Keratinocyte (primary cell): ENCODE results near the gene KRT3. TPM values are rescaled to one million over a fixed set of nuclear protein-coding genes. Genes with fewer than 3 reads are reported as not detected.

ENCODE experiments used
- DNase-seq: peaks from one replicate; pipeline ENCODE4 v3.0.0-alpha.2; 2011; ENCODE audit warnings: low read depth, missing footprints, low spot score
- FAIRE-seq: peaks from 2 replicates; lab custom pipeline; 2011; peaks lifted over from hg19 to GRCh38; lab: Jason Lieb, UNC
- H2AFZ ChIP-seq: 2 replicates; pipeline ENCODE4 v1.6.0; 2012; ENCODE audit warnings: low read length, control low read depth, inconsistent platforms; ENCODE audit not compliant: control insufficient read depth
- H3K27ac ChIP-seq: 2 replicates; pipeline ENCODE4 v1.5.1; 2011; ENCODE audit warnings: low read length; ENCODE audit not compliant: control insufficient read depth, insufficient read depth
- H3K27me3 ChIP-seq: 3 replicates; pipeline ENCODE4 v1.6.0; 2011; ENCODE audit warnings: low read length; ENCODE audit not compliant: control insufficient read depth, insufficient read depth; ENCODE audit errors: extremely low read depth
- H3K36me3 ChIP-seq, 2 experiments: 2 replicates in 1 of 2; 3 replicates in 1 of 2; pipeline ENCODE4 v1.5.1; 2011; ENCODE audit warnings: low read length in 2 of 2, mild to moderate bottlenecking in 1 of 2; ENCODE audit not compliant: control insufficient read depth in 2 of 2, insufficient read depth in 2 of 2; ENCODE audit errors: extremely low read depth in 1 of 2
- H3K4me1 ChIP-seq: 3 replicates; pipeline ENCODE4 v1.5.1; 2011; ENCODE audit warnings: low read length; ENCODE audit not compliant: control insufficient read depth, insufficient read depth; ENCODE audit errors: extremely low read depth
- H3K4me2 ChIP-seq: 3 replicates; pipeline ENCODE4 v1.6.0; 2011; ENCODE audit warnings: low read depth, low read length; ENCODE audit not compliant: control insufficient read depth, insufficient read depth; ENCODE audit errors: extremely low read depth
- H3K4me3 ChIP-seq, 3 experiments: fragments of 200-600 bp in 1 of 3; sonication (generic) in 1 of 3; 2 replicates in 2 of 3; 3 replicates in 1 of 3; pipeline ENCODE4 v1.5.1; 2011 to 2016; ENCODE audit warnings: low read length in 3 of 3, mild to moderate bottlenecking in 3 of 3, control low read depth in 2 of 3, inconsistent platforms in 1 of 3, low read depth in 1 of 3, mixed read lengths in 1 of 3, mixed run types in 1 of 3, moderate library complexity in 1 of 3; ENCODE audit not compliant: control insufficient read depth in 2 of 3, insufficient read depth in 2 of 3; ENCODE audit errors: extremely low read depth in 1 of 3
- H3K79me2 ChIP-seq: 2 replicates; pipeline ENCODE4 v1.6.0; 2012; ENCODE audit warnings: low read length; ENCODE audit not compliant: control insufficient read depth, insufficient read depth
- H3K9ac ChIP-seq: 3 replicates; pipeline ENCODE4 v1.6.0; 2011; ENCODE audit warnings: low read length; ENCODE audit not compliant: control insufficient read depth, insufficient read depth; ENCODE audit errors: extremely low read depth
- H3K9me1 ChIP-seq: 3 replicates; pipeline ENCODE4 v1.6.0; 2011; ENCODE audit warnings: low read length; ENCODE audit not compliant: control insufficient read depth, insufficient read depth; ENCODE audit errors: extremely low read depth
- H3K9me3 ChIP-seq: 2 replicates; pipeline ENCODE4 v1.5.1; 2012; ENCODE audit warnings: low read depth, low read length; ENCODE audit not compliant: control insufficient read depth
- H4K20me1 ChIP-seq: 3 replicates; pipeline ENCODE4 v1.6.0; 2011; ENCODE audit warnings: low read length; ENCODE audit not compliant: control insufficient read depth, insufficient read depth; ENCODE audit errors: extremely low read depth
- EZH2 ChIP-seq: IDR thresholded peaks from one replicate; pipeline ENCODE4 v1.6.1; 2012; ENCODE audit warnings: inconsistent platforms, mild to moderate bottlenecking, low read length, moderate library complexity
- dilution Hi-C: fragments of 300-500 bp; cut with MboI; formaldehyde crosslinking; loops from one replicate; pipeline ENCODE4 v1.7.0; 2020; ENCODE audit warnings: low sequenced_read_pairs; ENCODE audit not compliant: extremely low pct_ligation_motif_present
- polyA plus RNA-seq, 5 experiments: library from polyadenylated mRNA; depleted of rRNA in 3 of 5; stranded (reverse) in 3 of 5; stranded (forward) in 1 of 5; unstranded in 1 of 5; fragments of >200 nt; gene quantifications; 1 replicate in 1 of 5; 2 replicates in 3 of 5; 3 replicates in 1 of 5; pipeline versions ENCODE4 v1.2.1 to v1.2.3, GENCODE V29; 2011 to 2012; ENCODE audit warnings: missing spikeins in 2 of 5, low read depth in 1 of 5, low replicate concordance in 1 of 5
- TF ChIP-seq, protein P1 (sequence below), 3 experiments: IDR thresholded peaks in 1 of 3; conservative IDR thresholded peaks in 1 of 3; optimal IDR thresholded peaks in 1 of 3; 2 replicates in 2 of 3; 3 replicates in 1 of 3; pipeline versions ENCODE3 to v1.5.1; 2011; ENCODE audit warnings: low read length in 3 of 3, mild to moderate bottlenecking in 3 of 3, moderate library complexity in 2 of 3, control low read depth in 1 of 3, inconsistent platforms in 1 of 3; ENCODE audit not compliant: insufficient read depth in 2 of 3; ENCODE audit errors: extremely low read depth in 1 of 3

KRT3 gene
- polyA plus RNA-seq, 1 donor (not counting 4 experiments of a cell fraction or from before 2014, with no cell fraction given) = 0.29 TPM

- DNase-seq (no peak), FAIRE-seq (no peak)
- dilution Hi-C loops = no loop called here
- Histone ChIP-seq H2AFZ (no peak overlapping the region), H4K20me1 (no peaks in the 10 kb centered on the region), H3K9ac (no peak overlapping the region), H3K36me3 (no peaks in the 10 kb centered on the region), H3K79me2 (no peaks in the 10 kb centered on the region), H3K27ac (no peak overlapping the region), H3K4me2 (no peak overlapping the region), H3K4me1 (no peaks in the 10 kb centered on the region), H3K4me3 (no peak overlapping the region), H3K27me3 (peaks cover 68% of the 10 kb centered on the region), H3K9me3 (no peaks in the 10 kb centered on the region), H3K9me1 (no peaks in the 10 kb centered on the region)
- no peak for TF ChIP-seq EZH2
- TF ChIP-seq, protein P1, sequence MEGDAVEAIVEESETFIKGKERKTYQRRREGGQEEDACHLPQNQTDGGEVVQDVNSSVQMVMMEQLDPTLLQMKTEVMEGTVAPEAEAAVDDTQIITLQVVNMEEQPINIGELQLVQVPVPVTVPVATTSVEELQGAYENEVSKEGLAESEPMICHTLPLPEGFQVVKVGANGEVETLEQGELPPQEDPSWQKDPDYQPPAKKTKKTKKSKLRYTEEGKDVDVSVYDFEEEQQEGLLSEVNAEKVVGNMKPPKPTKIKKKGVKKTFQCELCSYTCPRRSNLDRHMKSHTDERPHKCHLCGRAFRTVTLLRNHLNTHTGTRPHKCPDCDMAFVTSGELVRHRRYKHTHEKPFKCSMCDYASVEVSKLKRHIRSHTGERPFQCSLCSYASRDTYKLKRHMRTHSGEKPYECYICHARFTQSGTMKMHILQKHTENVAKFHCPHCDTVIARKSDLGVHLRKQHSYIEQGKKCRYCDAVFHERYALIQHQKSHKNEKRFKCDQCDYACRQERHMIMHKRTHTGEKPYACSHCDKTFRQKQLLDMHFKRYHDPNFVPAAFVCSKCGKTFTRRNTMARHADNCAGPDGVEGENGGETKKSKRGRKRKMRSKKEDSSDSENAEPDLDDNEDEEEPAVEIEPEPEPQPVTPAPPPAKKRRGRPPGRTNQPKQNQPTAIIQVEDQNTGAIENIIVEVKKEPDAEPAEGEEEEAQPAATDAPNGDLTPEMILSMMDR (optimal IDR thresholded peaks at IDR 0.05 in 1 of 3, IDR thresholded peaks at IDR 0.05 in 1 of 3, conservative IDR thresholded peaks at IDR 0.05 in 1 of 3; ENCODE audit: extremely low read depth in 1 of 3, insufficient read depth in 2 of 3, low read length in 3 of 3) = no peak
Measured at GRCh38 chr12:52788192-52788875, 7.6 kb downstream of the KRT3 start.

DNA sequence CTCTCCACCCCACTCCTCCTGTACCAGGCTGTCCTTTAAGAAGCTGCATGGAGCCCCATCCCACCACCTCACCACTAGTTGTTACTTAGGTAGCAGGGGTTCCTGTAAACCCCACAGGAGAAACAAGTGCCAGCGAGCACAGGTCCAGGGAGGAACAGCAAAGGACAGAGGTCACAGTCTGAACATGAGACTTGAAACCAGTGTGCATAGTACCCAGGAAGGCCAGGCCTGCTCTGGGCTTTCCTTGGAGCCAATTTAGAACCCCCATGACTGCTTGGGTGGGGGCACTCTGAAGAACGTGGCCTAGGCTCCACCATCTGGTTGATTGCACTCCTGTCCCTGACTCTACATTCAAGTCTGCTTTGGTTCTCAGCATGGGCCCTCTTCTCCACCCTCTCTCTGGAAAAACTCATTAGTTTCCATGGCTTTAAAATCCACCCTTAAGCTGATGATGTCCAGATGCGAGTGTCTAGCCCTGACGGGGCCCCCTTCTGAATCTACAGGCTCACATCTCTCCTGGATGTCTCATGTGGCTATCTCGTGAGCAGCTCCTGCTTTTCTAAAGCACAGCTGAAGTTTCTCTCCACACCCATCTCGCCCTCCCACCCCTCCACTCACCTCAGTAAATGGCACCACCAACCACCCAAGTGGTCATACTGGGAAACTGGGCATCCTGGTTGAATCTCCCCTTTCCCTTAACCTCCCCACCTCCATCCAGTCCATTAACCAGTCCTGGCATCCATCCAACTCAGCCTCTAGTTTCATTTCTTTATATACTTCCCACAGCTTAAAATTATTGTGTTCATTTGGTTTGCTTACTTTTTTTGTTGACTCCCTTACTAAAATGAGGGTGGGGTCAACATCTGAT lies 8.4 kb downstream of the KRT3 start:
- no peak for FAIRE-seq
- peaks cover 67% of the 10 kb centered on the region for H3K27me3 ChIP-seq

More for the DNA sequence above, 8.4 kb downstream of the KRT3 start:
- Histone ChIP-seq H2AFZ (no peak overlapping the region), H3K9me3 (no peaks in the 10 kb centered on the region), H4K20me1 (no peaks in the 10 kb centered on the region), H3K9me1 (no peaks in the 10 kb centered on the region), H3K4me2 (no peak overlapping the region), H3K79me2 (no peaks in the 10 kb centered on the region), H3K4me3 (no peak overlapping the region), H3K4me1 (no peaks in the 10 kb centered on the region), H3K9ac (no peak overlapping the region), H3K27ac (no peak overlapping the region), H3K36me3 (no peaks in the 10 kb centered on the region)
- dilution Hi-C loops = no loop called here
- TF ChIP-seq EZH2 = peak; percentile 21
- TF ChIP-seq, protein P1 (optimal IDR thresholded peaks at IDR 0.05 in 1 of 3, IDR thresholded peaks at IDR 0.05 in 1 of 3, conservative IDR thresholded peaks at IDR 0.05 in 1 of 3; ENCODE audit: extremely low read depth in 1 of 3, insufficient read depth in 2 of 3, low read length in 3 of 3) = no peak
- no peak for DNase-seq
